Rectal smooth muscle tissue (tissue), 1 donor: ENCODE data around the gene TPST2.

ENCODE experiments used
- H3K27ac ChIP-seq: one replicate; pipeline ENCODE4 v1.7.0; 2013; ENCODE audit warnings: low read depth, low read length, inconsistent platforms
- H3K27me3 ChIP-seq: one replicate; pipeline ENCODE4 v1.7.0; 2013; ENCODE audit warnings: low read length; ENCODE audit not compliant: control insufficient read depth, insufficient read depth
- H3K36me3 ChIP-seq: one replicate; pipeline ENCODE4 v1.7.0; 2013; ENCODE audit warnings: low read length; ENCODE audit not compliant: control insufficient read depth, insufficient read depth
- H3K4me1 ChIP-seq: one replicate; pipeline ENCODE4 v1.7.0; 2013; ENCODE audit warnings: low read length; ENCODE audit not compliant: control insufficient read depth, insufficient read depth
- H3K4me3 ChIP-seq: one replicate; pipeline ENCODE4 v1.7.0; 2013; ENCODE audit warnings: low read length
- H3K9ac ChIP-seq: one replicate; pipeline ENCODE4 v1.7.0; 2013; ENCODE audit warnings: low read length

TPST2 gene

DNA sequence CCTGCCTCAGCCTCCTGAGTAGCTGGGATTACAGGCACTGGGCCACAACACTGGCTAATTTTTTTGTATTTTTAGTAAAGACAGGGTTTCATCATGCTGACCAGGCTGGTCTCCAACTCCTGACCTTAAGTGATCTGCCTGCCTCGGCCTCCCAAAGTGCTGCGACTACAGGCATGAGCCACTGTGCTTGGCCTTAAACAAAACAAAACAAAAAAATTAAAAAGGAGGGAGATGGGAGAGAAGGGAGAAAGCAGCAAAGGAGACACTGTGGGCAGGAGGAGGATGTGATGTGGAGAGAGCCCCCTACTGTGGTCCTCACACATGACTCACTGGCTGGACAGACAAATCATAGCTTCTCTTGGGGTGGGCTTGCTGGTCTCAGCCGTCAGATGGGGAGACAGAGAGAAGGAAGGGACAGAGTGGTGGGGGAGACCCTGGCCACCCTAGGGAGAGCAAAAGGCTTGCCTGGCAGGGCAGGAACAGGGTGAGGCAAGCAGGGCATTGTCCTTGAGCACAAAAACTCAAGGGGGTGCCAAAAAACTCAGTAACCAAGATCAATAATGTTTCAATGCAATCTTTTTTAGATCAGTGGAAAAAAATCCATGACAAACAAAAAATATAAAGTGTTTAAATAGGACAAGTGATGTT is 31.6 kb downstream of the TPST2 start:
- Histone ChIP-seq H3K27ac (no peak overlapping the region), H3K27me3 (no peaks in the 10 kb centered on the region), H3K9ac (no peak overlapping the region), H3K4me3 (no peak overlapping the region), H3K4me1 (no peaks in the 10 kb centered on the region), H3K36me3 (no peaks in the 10 kb centered on the region)

GRCh38 chr22:26556904-26557303 is 33.0 kb downstream of the TPST2 start:
- Histone ChIP-seq H3K27ac (no peak overlapping the region), H3K9ac (no peak overlapping the region), H3K4me1 (no peaks in the 10 kb centered on the region), H3K27me3 (no peaks in the 10 kb centered on the region), H3K36me3 (no peaks in the 10 kb centered on the region), H3K4me3 (no peak overlapping the region)

DNA sequence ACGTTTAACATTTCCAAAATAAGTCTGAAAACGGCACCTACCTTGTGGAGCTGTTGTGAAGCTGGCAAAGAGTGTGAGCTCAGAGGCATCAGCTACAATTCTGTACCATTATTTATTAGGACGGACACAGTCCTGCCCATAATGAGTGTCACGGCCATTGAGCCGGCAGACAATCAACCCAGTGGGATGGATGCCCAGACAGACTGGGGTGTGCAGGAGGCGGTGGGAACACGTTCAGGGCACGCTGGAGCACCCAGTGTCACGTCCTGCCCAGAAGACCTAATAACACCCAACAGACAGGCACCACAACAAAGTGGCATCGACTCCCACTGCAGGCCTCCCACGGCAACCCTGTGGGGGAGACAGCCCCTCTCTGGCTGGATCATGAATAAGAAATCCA is 34.5 kb downstream of the TPST2 start:
- Histone ChIP-seq H3K4me1 (no peaks in the 10 kb centered on the region), H3K36me3 (no peaks in the 10 kb centered on the region), H3K4me3 (no peak overlapping the region), H3K9ac (no peak overlapping the region), H3K27me3 (no peaks in the 10 kb centered on the region), H3K27ac (no peak overlapping the region)

DNA sequence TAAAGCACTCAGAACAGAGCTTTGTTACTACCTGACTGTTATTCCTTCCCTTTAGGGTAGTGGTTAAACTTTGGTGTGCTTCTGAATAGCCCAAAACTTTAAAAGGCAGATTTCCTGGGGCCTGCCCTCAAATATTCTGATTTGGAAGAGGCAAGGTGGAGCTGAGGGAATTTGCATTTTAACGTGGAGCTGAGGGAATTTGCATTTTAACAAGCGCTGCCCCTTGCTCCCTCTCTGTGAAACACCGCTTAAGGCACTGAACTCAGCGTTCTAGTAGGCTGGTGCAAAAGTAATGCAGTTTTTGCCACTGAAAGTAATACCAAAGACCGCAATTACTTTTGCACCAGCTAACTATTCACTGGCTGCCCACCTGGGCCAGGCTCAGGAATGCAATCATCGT is 35.0 kb downstream of the TPST2 start:
- no peaks in the 10 kb centered on the region for H3K4me1 ChIP-seq
- no peak overlapping the region for H3K4me3 ChIP-seq
- no peak overlapping the region for H3K27ac ChIP-seq

GRCh38 chr22:26553056-26553752 is 36.7 kb downstream of the TPST2 start:
- Histone ChIP-seq H3K9ac (no peak overlapping the region), H3K4me3 (no peak overlapping the region), H3K27me3 (no peaks in the 10 kb centered on the region), H3K27ac (no peak overlapping the region), H3K4me1 (no peaks in the 10 kb centered on the region), H3K36me3 (no peaks in the 10 kb centered on the region)

More for the DNA sequence above, 35.0 kb downstream of the TPST2 start:
- Histone ChIP-seq H3K36me3 (no peaks in the 10 kb centered on the region), H3K9ac (no peak overlapping the region), H3K27me3 (no peaks in the 10 kb centered on the region)

DNA sequence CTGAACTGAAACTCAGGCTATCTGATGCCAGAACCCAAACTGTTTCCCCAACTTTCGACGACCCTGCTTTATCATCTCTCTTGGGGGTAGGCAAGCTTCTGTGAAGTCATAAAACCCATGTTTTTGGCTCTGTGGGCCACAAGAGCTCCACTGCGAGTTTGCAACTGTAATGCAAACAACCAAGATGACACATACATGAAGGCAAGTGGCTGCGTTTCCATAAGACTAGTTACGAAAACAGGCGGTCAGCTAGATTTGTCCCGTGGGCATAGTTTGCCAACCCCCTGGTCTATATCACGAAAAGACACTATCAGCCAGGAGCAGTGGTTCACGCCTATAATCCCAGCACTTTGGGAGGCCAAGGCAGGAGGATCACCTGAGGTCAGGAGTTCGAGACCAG is 37.5 kb downstream of the TPST2 start:
- no peaks in the 10 kb centered on the region for H3K4me1 ChIP-seq
- H3K9ac ChIP-seq = no peak overlapping the region

GRCh38 chr22:26551568-26551967 is 38.4 kb downstream of the TPST2 start:
- Histone ChIP-seq H3K9ac (no peak overlapping the region), H3K4me3 (no peak overlapping the region), H3K4me1 (no peaks in the 10 kb centered on the region), H3K27me3 (no peaks in the 10 kb centered on the region), H3K27ac (no peak overlapping the region), H3K36me3 (no peaks in the 10 kb centered on the region)

More for the DNA sequence above, 37.5 kb downstream of the TPST2 start:
- H3K27me3 ChIP-seq = no peaks in the 10 kb centered on the region
- no peaks in the 10 kb centered on the region for H3K36me3 ChIP-seq
- no peak overlapping the region for H3K4me3 ChIP-seq
- no peak overlapping the region for H3K27ac ChIP-seq

- Histone ChIP-seq H3K27me3 (no peaks in the 10 kb centered on the region), H3K4me3 (no peak overlapping the region), H3K4me1 (no peaks in the 10 kb centered on the region), H3K9ac (no peak overlapping the region), H3K27ac (no peak overlapping the region), H3K36me3 (no peaks in the 10 kb centered on the region)
Observed at GRCh38 chr22:26550498-26551033, 39.4 kb downstream of the TPST2 start.

DNA sequence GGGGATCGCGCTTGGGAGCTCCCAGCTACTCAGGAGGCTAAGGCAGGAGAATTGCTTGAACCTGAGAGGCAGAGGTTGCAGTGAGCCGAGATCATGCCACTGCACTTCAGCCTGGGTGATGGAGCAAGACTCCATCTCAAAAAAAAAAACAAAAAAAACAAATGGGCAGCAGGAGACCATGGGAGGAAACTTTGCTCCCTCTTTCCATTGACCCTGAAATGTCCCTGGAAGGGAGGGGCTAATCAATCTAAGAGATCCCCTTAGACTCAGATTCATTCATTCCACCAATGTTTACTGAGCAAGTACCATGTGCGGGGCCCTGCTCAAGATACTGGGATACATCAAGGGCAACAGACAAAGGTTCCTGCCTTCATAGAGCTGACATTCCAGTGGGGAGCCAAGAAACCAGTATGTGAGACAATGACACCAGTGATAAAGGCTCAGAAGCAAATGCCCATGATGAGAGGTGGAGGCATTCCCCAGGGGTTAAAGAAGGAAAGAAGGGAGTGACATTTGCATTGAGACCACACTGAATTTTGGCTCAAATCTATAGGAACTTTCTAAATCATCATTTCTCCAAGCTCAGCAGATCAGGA is 39.9 kb downstream of the TPST2 start:
- Histone ChIP-seq H3K27me3 (no peaks in the 10 kb centered on the region), H3K4me1 (no peaks in the 10 kb centered on the region), H3K27ac (no peak overlapping the region), H3K4me3 (no peak overlapping the region), H3K36me3 (no peaks in the 10 kb centered on the region), H3K9ac (no peak overlapping the region)

GRCh38 chr22:26548984-26549383 is 40.9 kb downstream of the TPST2 start:
- no peak overlapping the region for H3K9ac ChIP-seq
- H3K27ac ChIP-seq = no peak overlapping the region
- no peaks in the 10 kb centered on the region for H3K4me1 ChIP-seq
- no peak overlapping the region for H3K4me3 ChIP-seq
- H3K27me3 ChIP-seq = no peaks in the 10 kb centered on the region
- H3K36me3 ChIP-seq = no peaks in the 10 kb centered on the region

GRCh38 chr22:26548303-26548702 is 41.6 kb downstream of the TPST2 start:
- no peaks in the 10 kb centered on the region for H3K4me1 ChIP-seq
- no peak overlapping the region for H3K27ac ChIP-seq

GRCh38 chr22:26547837-26548236 is 42.1 kb downstream of the TPST2 start:
- H3K4me3 ChIP-seq = no peak overlapping the region
- no peaks in the 10 kb centered on the region for H3K36me3 ChIP-seq
- H3K4me1 ChIP-seq = no peaks in the 10 kb centered on the region
- no peak overlapping the region for H3K9ac ChIP-seq
- no peaks in the 10 kb centered on the region for H3K27me3 ChIP-seq
- no peak overlapping the region for H3K27ac ChIP-seq

More at GRCh38 chr22:26548303-26548702, 41.6 kb downstream of the TPST2 start:
- no peaks in the 10 kb centered on the region for H3K27me3 ChIP-seq
- H3K4me3 ChIP-seq = no peak overlapping the region
- no peaks in the 10 kb centered on the region for H3K36me3 ChIP-seq
- no peak overlapping the region for H3K9ac ChIP-seq
